Forelimb muscle (tissue), 1 donor: ENCODE measurements around the gene TMUB1. TPM values are rescaled to one million over a fixed set of nuclear protein-coding genes. Genes with fewer than 3 reads are reported as not detected.

ENCODE experiments used
- DNase-seq: peaks from one replicate; pipeline ENCODE4 v3.0.0-alpha.2; 2013; ENCODE audit warnings: low read depth
- polyA plus RNA-seq: library from polyadenylated mRNA; unstranded; fragments of 120-200 nt; gene quantifications from one replicate; pipeline ENCODE4 v1.2.1, GENCODE V29; 2013; ENCODE audit not compliant: insufficient read length

Gene TMUB1
- polyA plus RNA-seq, 1 donor, result 41.6 TPM

DNA sequence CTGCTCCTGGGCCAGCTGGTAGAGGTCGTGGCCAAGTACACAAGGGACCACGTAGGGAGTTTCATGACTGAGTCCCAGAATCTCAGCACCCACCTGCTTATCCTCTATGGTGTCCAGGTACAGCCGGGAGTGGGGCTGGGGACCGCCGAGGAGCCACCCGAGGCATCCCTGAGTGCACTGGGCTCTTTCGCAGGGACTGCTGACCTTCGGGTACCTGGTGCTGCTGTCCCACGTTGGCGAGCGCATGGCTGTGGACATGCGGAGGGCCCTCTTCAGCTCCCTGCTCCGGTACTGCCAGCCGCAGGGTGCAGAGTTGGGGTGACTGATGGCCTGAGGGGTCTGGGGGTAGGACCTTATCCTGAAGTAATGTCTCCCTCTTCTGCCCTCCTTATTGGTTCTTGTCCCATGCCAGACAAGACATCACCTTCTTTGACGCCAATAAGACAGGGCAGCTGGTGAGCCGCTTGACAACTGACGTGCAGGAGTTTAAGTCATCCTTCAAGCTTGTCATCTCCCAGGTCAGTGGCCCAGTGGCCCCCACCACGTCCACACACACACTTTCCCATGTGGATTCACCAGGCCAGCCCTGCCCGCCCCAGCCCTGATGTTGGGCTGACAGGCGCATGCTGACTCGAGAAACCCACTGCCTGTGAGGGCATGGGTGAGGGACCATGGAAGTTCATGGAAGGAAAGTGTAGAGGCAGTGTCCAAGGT is 48.8 kb downstream of the TMUB1 start:
- DNase-seq, result no peak

GRCh38 chr7:151033864-151034249 is 49.4 kb downstream of the TMUB1 start:
- DNase-seq, result no peak

GRCh38 chr7:151032936-151033863 is 50.1 kb downstream of the TMUB1 start:
- DNase-seq, result no peak

Other genes starting within 250 kb of the TMUB1 start
- gene AOC1, start 231.0 kb downstream of the TMUB1 start, polyA plus RNA-seq, result not detected
- 24.5 TPM for gene KCNH2, start 105.2 kb downstream of the TMUB1 start, polyA plus RNA-seq
- 5.5 TPM for gene NOS3, start 92.5 kb downstream of the TMUB1 start, polyA plus RNA-seq
- 0.73 TPM for gene ATG9B, start 59.0 kb downstream of the TMUB1 start, polyA plus RNA-seq
- 22.2 TPM for gene ABCB8, start 55.0 kb downstream of the TMUB1 start, polyA plus RNA-seq
- gene ASIC3, start 35.0 kb downstream of the TMUB1 start, polyA plus RNA-seq, result 6.8 TPM
- 9.1 TPM for gene CDK5, start 25.6 kb downstream of the TMUB1 start, polyA plus RNA-seq
- 55.9 TPM for gene SLC4A2, start 23.9 kb downstream of the TMUB1 start, polyA plus RNA-seq
- 67.0 TPM for gene FASTK, start 2.7 kb downstream of the TMUB1 start, polyA plus RNA-seq
- gene AGAP3, start 3.0 kb upstream of the TMUB1 start, polyA plus RNA-seq, result 68.3 TPM
- gene GBX1, start 84.2 kb upstream of the TMUB1 start, polyA plus RNA-seq, result 3.1 TPM
- 6.2 TPM for gene ASB10, start 103.8 kb upstream of the TMUB1 start, polyA plus RNA-seq
- not detected for gene H2BK1, start 127.0 kb upstream of the TMUB1 start, polyA plus RNA-seq
- 17.4 TPM for gene ABCF2, start 143.7 kb upstream of the TMUB1 start, polyA plus RNA-seq
- gene CHPF2, start 149.0 kb upstream of the TMUB1 start, polyA plus RNA-seq, result 20.2 TPM
- gene SMARCD3, start 165.2 kb upstream of the TMUB1 start, polyA plus RNA-seq, result 169 TPM